ENCODE measurements around the gene POGZ. TPM values are rescaled to one million over a fixed set of nuclear protein-coding genes. Genes with fewer than 3 reads are reported as not detected.

POGZ gene, protein sequence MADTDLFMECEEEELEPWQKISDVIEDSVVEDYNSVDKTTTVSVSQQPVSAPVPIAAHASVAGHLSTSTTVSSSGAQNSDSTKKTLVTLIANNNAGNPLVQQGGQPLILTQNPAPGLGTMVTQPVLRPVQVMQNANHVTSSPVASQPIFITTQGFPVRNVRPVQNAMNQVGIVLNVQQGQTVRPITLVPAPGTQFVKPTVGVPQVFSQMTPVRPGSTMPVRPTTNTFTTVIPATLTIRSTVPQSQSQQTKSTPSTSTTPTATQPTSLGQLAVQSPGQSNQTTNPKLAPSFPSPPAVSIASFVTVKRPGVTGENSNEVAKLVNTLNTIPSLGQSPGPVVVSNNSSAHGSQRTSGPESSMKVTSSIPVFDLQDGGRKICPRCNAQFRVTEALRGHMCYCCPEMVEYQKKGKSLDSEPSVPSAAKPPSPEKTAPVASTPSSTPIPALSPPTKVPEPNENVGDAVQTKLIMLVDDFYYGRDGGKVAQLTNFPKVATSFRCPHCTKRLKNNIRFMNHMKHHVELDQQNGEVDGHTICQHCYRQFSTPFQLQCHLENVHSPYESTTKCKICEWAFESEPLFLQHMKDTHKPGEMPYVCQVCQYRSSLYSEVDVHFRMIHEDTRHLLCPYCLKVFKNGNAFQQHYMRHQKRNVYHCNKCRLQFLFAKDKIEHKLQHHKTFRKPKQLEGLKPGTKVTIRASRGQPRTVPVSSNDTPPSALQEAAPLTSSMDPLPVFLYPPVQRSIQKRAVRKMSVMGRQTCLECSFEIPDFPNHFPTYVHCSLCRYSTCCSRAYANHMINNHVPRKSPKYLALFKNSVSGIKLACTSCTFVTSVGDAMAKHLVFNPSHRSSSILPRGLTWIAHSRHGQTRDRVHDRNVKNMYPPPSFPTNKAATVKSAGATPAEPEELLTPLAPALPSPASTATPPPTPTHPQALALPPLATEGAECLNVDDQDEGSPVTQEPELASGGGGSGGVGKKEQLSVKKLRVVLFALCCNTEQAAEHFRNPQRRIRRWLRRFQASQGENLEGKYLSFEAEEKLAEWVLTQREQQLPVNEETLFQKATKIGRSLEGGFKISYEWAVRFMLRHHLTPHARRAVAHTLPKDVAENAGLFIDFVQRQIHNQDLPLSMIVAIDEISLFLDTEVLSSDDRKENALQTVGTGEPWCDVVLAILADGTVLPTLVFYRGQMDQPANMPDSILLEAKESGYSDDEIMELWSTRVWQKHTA (N-terminal part only)
- total RNA-seq, result 9.5 and 15.4 TPM in 2 replicates

DNA sequence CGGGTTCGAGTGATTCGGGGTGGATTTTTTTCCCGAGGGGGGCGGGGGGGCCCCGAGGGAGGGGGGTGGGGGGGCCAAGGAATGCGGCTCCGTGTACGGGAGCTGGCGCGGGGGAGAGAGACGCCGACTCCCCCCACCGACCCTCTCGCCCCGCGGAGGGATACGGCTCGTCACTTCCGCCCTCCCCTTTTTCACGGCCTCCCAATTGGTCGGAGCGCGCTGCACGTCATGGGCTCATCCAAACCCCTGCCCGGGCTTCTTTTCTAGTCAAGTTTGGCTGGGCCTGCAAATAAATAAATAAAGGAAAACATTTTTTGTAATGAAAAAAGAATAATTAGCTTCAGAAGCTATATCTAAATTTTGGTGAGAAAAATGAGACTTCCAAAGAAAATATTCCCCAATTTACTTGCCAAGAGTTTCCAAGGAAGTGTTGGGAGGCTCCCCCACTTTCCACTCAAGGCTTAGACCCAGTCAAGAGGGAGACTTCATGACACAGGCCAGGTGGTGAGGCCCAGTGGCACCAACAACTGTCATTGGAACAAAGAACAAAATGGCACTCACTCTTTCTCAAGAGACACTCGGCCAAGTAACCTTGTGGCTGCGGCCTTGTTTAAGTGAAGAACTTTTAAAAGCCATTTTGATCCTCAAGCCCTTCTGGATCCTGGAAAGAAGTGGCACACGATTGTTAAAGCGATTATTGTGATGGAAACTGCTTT, at the start of gene POGZ:
Gene POGZ (minus strand): TSS at position 164 of the 716 bp plus-strand sequence. CDS start 17,290 bp downstream, outside the sequence.

DNA sequence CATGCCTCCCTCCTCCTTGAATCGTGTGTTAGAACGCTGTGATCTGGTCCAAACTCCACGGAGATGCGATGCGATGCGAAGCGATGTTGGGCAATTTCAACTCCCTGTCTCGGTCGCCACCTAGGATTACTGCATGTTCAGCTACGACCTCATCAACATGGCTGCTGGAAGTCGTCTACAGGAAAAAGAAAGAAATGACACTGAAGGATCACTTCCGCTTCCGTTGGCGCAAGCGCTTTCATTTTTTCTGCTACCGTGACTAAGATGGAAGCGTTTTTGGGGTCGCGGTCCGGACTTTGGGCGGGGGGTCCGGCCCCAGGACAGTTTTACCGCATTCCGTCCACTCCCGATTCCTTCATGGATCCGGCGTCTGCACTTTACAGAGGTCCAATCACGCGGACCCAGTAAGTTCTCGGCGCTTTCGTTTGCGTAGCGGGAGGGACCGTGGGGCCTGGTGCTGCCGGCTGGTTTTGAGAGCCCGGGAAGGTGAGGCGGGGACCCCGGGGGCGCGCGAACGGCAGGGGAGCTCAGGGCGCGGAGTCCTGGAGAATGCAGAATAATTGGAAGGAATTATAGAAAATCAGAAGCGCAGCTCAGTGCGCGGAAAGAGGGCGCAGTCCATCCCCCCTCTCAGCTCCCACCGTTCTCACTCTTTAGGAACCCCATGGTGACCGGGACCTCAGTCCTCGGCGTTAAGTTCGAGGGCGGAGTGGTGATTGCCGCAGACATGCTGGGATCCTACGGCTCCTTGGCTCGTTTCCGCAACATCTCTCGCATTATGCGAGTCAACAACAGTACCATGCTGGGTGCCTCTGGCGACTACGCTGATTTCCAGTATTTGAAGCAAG, 59.7 kb downstream of the POGZ start, which contains the start of gene PSMB4:
Gene PSMB4 (plus strand): TSS at position 250 of the 848 bp plus-strand sequence. CDS start 15 bp downstream, at position 265.

DNA sequence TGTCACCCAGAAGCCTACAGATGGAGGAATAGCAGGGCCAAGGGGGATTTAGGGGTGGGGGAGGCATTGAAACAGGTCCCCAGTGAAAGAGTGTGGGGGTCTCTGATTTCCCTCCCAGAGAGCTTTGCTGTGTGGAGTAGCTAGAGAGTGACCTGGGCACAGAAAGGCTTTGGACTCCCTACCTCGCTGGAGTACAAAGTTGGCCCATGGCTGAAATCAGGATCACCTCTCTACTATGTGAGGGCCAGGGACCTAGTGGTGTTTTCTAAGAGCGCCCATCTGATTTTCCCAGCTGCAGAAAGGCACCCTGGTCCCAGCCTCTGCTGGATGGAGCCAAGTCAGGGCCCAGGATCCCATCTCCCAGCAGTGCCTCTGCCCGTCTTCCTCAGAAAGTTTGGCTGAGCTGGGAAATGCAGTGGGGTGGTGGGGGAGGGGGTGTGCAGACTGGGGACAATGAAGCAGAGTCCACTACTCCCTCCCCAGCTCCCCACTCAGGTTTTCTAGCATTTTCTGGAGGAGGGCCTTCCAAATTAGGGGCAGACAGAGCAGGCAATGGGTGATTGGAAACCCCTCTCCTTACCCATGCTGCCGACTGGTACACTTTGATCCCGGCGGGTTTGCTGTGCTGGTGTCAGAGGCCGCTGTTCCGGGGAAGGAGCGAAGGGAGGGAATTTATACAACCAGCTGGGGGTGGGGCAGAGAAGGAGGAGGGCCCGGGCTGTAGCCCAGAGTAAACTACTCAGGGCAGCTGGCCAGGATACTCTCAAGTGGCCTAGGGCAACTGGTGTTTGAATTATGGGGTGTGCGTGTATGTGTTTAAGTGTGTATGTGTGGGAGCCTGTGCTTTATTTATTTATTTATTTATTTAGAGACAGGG, 87.0 kb downstream of the POGZ start, which contains the start of gene SELENBP1:
Gene SELENBP1 (minus strand): TSS at position 648 of the 877 bp plus-strand sequence. CDS start 64 bp downstream, at position 584.

Other genes starting within 250 kb of the POGZ start
- gene PSMD4, start 204.8 kb downstream of the POGZ start, total RNA-seq, result 252 and 275 TPM in 2 replicates
- 7.0 and 7.9 TPM in 2 replicates for gene ZNF687, start 177.2 kb downstream of the POGZ start, total RNA-seq
- gene PI4KB, start 132.1 kb downstream of the POGZ start, total RNA-seq, result 32.0 and 38.9 TPM in 2 replicates
- 26.0 and 30.9 TPM in 2 replicates for gene RFX5, start 112.2 kb downstream of the POGZ start, total RNA-seq
- gene SELENBP1, start 86.8 kb downstream of the POGZ start, total RNA-seq, result 43.2 and 75.7 TPM in 2 replicates
- gene PSMB4, start 59.9 kb downstream of the POGZ start, total RNA-seq, result 426 and 520 TPM in 2 replicates
- gene CGN, start 51.9 kb upstream of the POGZ start, total RNA-seq, result under 0.01 TPM in 2 replicates
- gene TUFT1, start 80.8 kb upstream of the POGZ start, total RNA-seq, result 6.1 and 9.8 TPM in 2 replicates
- 23.3 and 27.1 TPM in 2 replicates for gene SNX27, start 152.6 kb upstream of the POGZ start, total RNA-seq